Measurements from ENCODE around the gene THBS1.
A peak's percentile ranks its signal among the peaks of the same experiment; 100 is the strongest.

THBS1 gene

GRCh38 chr15:39584266-39584659 is 3.4 kb downstream of the THBS1 start:
- Mint-ChIP-seq H3K9me3 (no peaks in the 10 kb centered on the region), H3K4me3 (peak overlapping the region; percentile 61 to 94 (median 89)), H3K4me1 (peaks cover 56% of the 10 kb centered on the region), H3K27ac (no peak overlapping the region), H3K36me3 (ENCODE audit: low read depth) (peaks cover 68% of the 10 kb centered on the region), H3K27me3 (ENCODE audit: low read depth) (no peaks in the 10 kb centered on the region)
- TF ChIP-seq CTCF (IDR thresholded peaks at IDR 0.05; ENCODE audit: unreplicated experiment in 3 of 3) = no peak

DNA sequence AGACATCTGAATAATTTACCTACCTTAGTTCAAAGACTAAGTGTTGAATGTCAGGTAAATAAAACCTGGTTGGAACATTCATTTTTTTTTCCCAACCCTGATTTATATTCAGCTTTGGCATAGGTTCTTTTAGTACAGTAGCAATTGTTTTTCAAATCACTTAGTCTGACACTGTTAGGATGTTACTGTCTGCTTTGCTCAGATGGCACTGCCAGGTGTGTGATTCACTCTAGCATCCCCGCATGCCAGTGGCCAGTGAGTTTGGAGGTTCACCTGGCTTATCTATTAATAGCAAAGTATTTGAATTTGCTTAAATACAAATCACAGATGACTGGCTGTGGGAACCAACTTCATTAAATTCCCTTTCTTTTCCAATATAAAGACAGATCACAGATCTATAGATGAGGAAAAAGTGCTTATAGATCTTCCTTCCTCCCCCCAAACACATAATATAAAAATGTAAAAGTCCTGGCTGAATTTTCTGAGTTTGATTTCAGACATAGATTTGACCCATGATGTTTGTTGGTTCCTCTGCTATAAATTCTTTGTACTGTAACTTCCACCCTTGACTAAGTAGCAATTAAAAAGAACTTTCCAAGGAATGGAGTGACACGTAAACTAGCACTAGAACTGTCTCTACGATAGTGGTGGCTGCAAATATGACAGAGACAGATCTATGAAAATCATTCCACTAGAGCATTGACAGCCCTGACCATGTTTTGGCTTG is 3.9 kb downstream of the THBS1 start:
- no peak overlapping the region for H3K27ac Mint-ChIP-seq
- no peak for TF ChIP-seq CTCF (IDR thresholded peaks at IDR 0.05; ENCODE audit: unreplicated experiment in 3 of 3)

GRCh38 chr15:39585389-39585841 is 4.5 kb downstream of the THBS1 start:
- Mint-ChIP-seq H3K27ac (peak overlapping the region in 1 of 3 experiments; percentile 84), H3K36me3 (ENCODE audit: low read depth) (peaks cover 79% of the 10 kb centered on the region), H3K27me3 (ENCODE audit: low read depth) (no peaks in the 10 kb centered on the region), H3K4me3 (peak overlapping the region in 1 of 3 experiments; percentile 32), H3K4me1 (peaks cover 48% of the 10 kb centered on the region), H3K9me3 (no peaks in the 10 kb centered on the region)
- no peak for TF ChIP-seq CTCF (IDR thresholded peaks at IDR 0.05; ENCODE audit: unreplicated experiment in 3 of 3)

More for the DNA sequence above, 3.9 kb downstream of the THBS1 start:
- Mint-ChIP-seq H3K4me1 (peaks cover 51% of the 10 kb centered on the region), H3K9me3 (no peaks in the 10 kb centered on the region), H3K4me3 (peak overlapping the region; percentile 26 to 94 (median 59)), H3K36me3 (ENCODE audit: low read depth) (peaks cover 73% of the 10 kb centered on the region), H3K27me3 (ENCODE audit: low read depth) (no peaks in the 10 kb centered on the region)

GRCh38 chr15:39585871-39586301 is 5.0 kb downstream of the THBS1 start:
- Mint-ChIP-seq H3K27ac (peak overlapping the region; percentile 39 to 84 (median 80)), H3K4me3 (peak overlapping the region in 1 of 3 experiments; percentile 2), H3K9me3 (no peaks in the 10 kb centered on the region), H3K27me3 (ENCODE audit: low read depth) (no peaks in the 10 kb centered on the region), H3K4me1 (peaks cover 48% of the 10 kb centered on the region), H3K36me3 (ENCODE audit: low read depth) (peaks cover 84% of the 10 kb centered on the region)
- TF ChIP-seq CTCF (IDR thresholded peaks at IDR 0.05; ENCODE audit: unreplicated experiment in 3 of 3) = no peak

DNA sequence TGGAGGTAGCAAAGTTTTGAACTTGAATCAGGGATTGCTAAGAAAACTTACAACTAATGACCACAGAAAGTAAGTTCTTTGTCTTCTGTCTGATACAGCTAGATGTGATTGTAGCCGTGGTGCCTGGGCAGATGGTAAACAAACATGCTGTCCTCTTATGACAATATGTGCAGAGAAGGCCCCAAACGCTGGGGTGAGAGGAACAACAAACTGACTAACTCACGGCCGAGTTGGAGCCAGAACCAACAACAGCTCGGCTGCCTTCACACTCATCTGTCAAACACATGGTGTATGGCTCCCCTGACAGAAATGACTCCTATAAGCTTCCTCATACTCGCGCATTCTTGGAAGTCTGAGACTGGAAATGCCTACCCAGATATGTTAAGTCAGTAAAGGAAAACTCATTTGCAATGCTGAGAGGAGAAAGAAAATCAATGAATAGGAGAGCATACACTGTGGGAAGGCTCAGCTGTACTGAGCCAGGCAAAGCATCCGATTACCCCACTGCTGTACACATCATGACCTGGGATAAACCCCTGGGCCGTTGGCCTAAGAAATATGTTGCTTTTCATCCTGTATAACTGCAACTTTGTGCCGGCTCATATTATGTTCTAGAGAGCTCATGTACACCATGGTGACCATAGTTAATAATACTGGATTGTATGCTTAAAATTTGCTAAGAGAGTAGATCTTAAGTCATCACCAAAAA is 5.7 kb downstream of the THBS1 start:
- Mint-ChIP-seq H3K4me3 (no peak overlapping the region), H3K9me3 (no peaks in the 10 kb centered on the region), H3K27ac (peak overlapping the region; percentile 39 to 84 (median 80)), H3K4me1 (peaks cover 45% of the 10 kb centered on the region), H3K36me3 (ENCODE audit: low read depth) (peaks cover 90% of the 10 kb centered on the region), H3K27me3 (ENCODE audit: low read depth) (no peaks in the 10 kb centered on the region)
- TF ChIP-seq CTCF (IDR thresholded peaks at IDR 0.05; ENCODE audit: unreplicated experiment in 3 of 3) = no peak

All from nephron (organoid).